ENCODE measurements around the gene LHFPL3. TPM values are rescaled to one million over a fixed set of nuclear protein-coding genes. Genes with fewer than 3 reads are reported as not detected.
"Not testable (repeated sequence)": the region's sequence is repeated elsewhere in the genome, so short reads cannot be mapped to it uniquely, and the experiment has no call there.

The LHFPL3 gene
- total RNA-seq, 1 experiment from 2014 or later, result not detected

DNA sequence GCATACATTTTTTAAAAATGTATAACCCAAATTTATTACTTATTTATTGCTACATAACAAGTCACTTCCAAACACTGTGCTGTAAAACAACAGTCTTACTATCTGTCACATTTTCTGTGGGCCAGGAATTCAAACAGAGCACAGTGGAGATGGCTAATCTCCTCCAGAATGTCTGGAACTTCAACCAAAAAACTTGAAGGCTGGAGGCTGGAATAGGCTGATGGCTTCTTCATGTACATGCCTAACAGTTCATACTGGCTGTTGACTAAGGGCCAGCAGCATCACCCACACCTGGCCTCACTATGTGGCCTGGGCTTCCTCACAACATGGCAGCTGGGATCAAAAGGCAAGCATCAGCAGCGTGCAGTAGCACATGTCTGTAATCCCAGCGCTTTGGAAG, 593.2 kb downstream of the LHFPL3 start:
- no TSS peak for BruUV-seq (replicated peaks)
- DNase-seq (ENCODE audit: low spot score), result no peak
- TF ChIP-seq EZH2 (IDR thresholded peaks at IDR 0.05; ENCODE audit: borderline replicate concordance, low read depth, low read length, poor library complexity, severe bottlenecking), result no peak
- TF ChIP-seq, protein P1, sequence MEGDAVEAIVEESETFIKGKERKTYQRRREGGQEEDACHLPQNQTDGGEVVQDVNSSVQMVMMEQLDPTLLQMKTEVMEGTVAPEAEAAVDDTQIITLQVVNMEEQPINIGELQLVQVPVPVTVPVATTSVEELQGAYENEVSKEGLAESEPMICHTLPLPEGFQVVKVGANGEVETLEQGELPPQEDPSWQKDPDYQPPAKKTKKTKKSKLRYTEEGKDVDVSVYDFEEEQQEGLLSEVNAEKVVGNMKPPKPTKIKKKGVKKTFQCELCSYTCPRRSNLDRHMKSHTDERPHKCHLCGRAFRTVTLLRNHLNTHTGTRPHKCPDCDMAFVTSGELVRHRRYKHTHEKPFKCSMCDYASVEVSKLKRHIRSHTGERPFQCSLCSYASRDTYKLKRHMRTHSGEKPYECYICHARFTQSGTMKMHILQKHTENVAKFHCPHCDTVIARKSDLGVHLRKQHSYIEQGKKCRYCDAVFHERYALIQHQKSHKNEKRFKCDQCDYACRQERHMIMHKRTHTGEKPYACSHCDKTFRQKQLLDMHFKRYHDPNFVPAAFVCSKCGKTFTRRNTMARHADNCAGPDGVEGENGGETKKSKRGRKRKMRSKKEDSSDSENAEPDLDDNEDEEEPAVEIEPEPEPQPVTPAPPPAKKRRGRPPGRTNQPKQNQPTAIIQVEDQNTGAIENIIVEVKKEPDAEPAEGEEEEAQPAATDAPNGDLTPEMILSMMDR (conservative IDR thresholded peaks at IDR 0.05; ENCODE audit: low read depth, low read length), result no peak
- Histone ChIP-seq H3K9me3 (ENCODE audit: low read depth, low read length, poor library complexity, severe bottlenecking) (no peaks in the 10 kb centered on the region), H3K27me3 (replicated peaks; ENCODE audit: insufficient read depth, low read depth, low read length, poor library complexity) (no peaks in the 10 kb centered on the region), H3K4me1 (ENCODE audit: insufficient read depth, low read length, poor library complexity, severe bottlenecking) (peaks cover 6% of the 10 kb centered on the region), H3K4me3 (ENCODE audit: low read depth, low read length, poor library complexity, severe bottlenecking) (no peak overlapping the region), H3K36me3 (ENCODE audit: insufficient read depth, low read length, poor library complexity, severe bottlenecking) (no peaks in the 10 kb centered on the region), H3K27ac (ENCODE audit: low read depth, low read length, poor library complexity, severe bottlenecking) (no peak overlapping the region)
- POLR2A ChIA-PET (ENCODE audit: low non-redundant PET), result no interaction called here
- intact Hi-C loops (cut with micrococcal nuclease; ENCODE audit: unreplicated experiment), result loop anchor here (5.0 kb wide), 2 partner anchors 186 to 566 kb away; no protein-coding TSS in a partner anchor
- CTCF ChIA-PET, result interaction anchor here (1.0 kb wide), 1 partner anchor 668 kb away, joined by 3 read pairs; no protein-coding TSS in a partner anchor

DNA sequence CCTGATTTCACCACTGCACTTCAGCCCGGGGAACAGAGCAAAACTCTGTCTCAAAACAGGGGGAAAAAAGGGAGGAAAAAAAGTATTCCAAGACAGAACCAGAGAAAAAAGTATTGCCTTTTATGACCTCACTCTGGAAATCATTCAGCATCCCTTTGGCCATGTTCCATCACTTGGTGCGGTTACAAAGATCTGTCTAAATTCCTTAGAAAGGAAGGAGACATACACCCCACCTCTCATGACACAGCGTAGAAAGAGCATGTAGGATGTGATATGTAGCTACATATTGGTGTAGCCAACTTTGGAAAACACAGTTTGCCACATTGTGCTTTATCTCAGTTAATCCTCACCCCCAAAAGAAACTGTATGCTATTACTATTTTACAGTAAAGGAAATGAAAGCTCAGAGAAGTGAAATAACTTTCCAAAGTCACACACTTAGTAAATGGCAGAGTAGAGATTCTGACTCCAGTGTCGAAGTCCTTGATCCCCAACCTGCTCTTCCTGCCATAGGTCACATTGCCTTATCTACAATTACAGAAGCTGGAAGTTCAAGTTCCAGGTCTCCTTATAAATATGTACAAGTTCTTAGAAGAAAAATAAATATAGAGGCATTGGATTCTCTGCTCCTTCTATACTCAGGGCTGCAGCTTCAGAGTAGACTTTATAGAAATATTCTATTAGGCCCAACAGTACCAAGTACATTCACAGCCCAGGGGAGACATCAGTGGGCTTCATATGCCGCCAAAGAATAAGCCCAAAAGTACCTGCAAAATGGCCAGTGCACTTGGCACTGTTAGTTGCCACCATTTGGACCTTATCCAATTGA, 594.0 kb downstream of the LHFPL3 start:
- no peak for DNase-seq (ENCODE audit: low spot score)
- no peaks in the 10 kb centered on the region for H3K27me3 ChIP-seq (replicated peaks; ENCODE audit: insufficient read depth, low read depth, low read length, poor library complexity)
- H3K27ac ChIP-seq (ENCODE audit: low read depth, low read length, poor library complexity, severe bottlenecking), result no peak overlapping the region
- no peak for TF ChIP-seq EZH2 (IDR thresholded peaks at IDR 0.05; ENCODE audit: borderline replicate concordance, low read depth, low read length, poor library complexity, severe bottlenecking)
- TF ChIP-seq, protein P1 (conservative IDR thresholded peaks at IDR 0.05; ENCODE audit: low read depth, low read length), result no peak
- H3K9me3 ChIP-seq (ENCODE audit: low read depth, low read length, poor library complexity, severe bottlenecking), result no peaks in the 10 kb centered on the region
- no peaks in the 10 kb centered on the region for H3K36me3 ChIP-seq (ENCODE audit: insufficient read depth, low read length, poor library complexity, severe bottlenecking)
- POLR2A ChIA-PET (ENCODE audit: low non-redundant PET), result no interaction called here
- no peak overlapping the region for H3K4me3 ChIP-seq (ENCODE audit: low read depth, low read length, poor library complexity, severe bottlenecking)
- intact Hi-C loops (cut with micrococcal nuclease; ENCODE audit: unreplicated experiment), result loop anchor here (1.0 to 5.0 kb wide), 5 partner anchors 58 to 1120 kb away; no protein-coding TSS in a partner anchor
- H3K4me1 ChIP-seq (ENCODE audit: insufficient read depth, low read length, poor library complexity, severe bottlenecking), result peaks cover 10% of the 10 kb centered on the region
- CTCF ChIA-PET, result interaction anchor here (1.0 kb wide), 1 partner anchor 667 kb away, joined by 3 read pairs; no protein-coding TSS in a partner anchor
- BruUV-seq (replicated peaks), result no TSS peak

DNA sequence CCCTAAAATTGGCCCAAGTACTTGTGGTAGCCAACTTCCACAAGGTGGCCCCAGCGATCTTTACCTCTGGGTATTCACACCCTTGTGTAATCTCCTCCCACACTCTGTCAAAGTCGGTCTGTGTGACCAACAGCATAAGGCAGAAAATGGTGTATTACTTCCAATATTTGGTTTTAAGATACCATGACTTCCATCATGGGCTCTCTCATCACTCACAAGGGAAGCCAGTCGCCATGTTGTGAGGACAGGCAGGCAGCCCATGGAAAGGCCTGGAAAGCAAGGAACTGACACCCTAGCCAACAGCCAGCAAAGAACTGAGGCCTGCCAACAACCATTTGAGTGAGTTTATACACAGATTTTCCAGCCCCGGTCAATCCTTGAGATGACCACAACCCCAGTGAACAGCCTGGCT, 594.6 kb downstream of the LHFPL3 start:
- Histone ChIP-seq H3K27me3 (replicated peaks; ENCODE audit: insufficient read depth, low read depth, low read length, poor library complexity) (no peaks in the 10 kb centered on the region), H3K4me1 (ENCODE audit: insufficient read depth, low read length, poor library complexity, severe bottlenecking) (peaks cover 10% of the 10 kb centered on the region), H3K4me3 (ENCODE audit: low read depth, low read length, poor library complexity, severe bottlenecking) (no peak overlapping the region), H3K36me3 (ENCODE audit: insufficient read depth, low read length, poor library complexity, severe bottlenecking) (no peaks in the 10 kb centered on the region), H3K27ac (ENCODE audit: low read depth, low read length, poor library complexity, severe bottlenecking) (peak overlapping the region; percentile 12), H3K9me3 (ENCODE audit: low read depth, low read length, poor library complexity, severe bottlenecking) (no peaks in the 10 kb centered on the region)
- ChIA-PET POLR2A (ENCODE audit: low non-redundant PET) (no interaction called here), CTCF (no interaction called here)
- no TSS peak for BruUV-seq (replicated peaks)
- intact Hi-C loops (cut with micrococcal nuclease; ENCODE audit: unreplicated experiment), result loop anchor here (1.0 to 5.0 kb wide), 5 partner anchors 57 to 1120 kb away; no protein-coding TSS in a partner anchor
- DNase-seq (ENCODE audit: low spot score), result peak; percentile 91
- TF ChIP-seq EZH2 (IDR thresholded peaks at IDR 0.05; ENCODE audit: borderline replicate concordance, low read depth, low read length, poor library complexity, severe bottlenecking), result no peak
- TF ChIP-seq, protein P1 (conservative IDR thresholded peaks at IDR 0.05; ENCODE audit: low read depth, low read length), result peak; percentile 86

DNA sequence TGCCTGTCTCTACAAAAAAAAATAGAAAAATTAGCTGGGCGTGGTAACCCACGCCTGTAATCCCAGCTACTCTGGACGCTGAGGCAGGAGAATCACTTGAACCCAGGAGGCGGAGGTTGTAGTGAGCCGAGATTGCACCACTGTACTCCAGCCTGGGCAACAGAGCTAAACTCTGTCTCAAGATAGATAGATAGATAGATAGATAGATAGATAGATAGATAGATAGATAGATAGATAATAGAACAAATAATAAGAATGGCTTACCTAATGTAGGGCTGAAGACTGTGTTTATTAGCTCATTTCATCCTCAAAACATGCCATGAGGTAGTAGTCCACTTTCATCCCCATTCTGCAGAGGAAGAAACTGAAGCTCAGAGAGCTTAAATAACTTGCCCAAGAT, 597.8 kb downstream of the LHFPL3 start:
- CTCF ChIA-PET, result interaction anchor here (0.6 to 1.4 kb wide), 2 partner anchors 55 to 89 kb away, joined by 3 to 4 read pairs; no protein-coding TSS in a partner anchor
- H3K27me3 ChIP-seq (replicated peaks; ENCODE audit: insufficient read depth, low read depth, low read length, poor library complexity); DNase-seq (ENCODE audit: low spot score); H3K36me3 ChIP-seq (ENCODE audit: insufficient read depth, low read length, poor library complexity, severe bottlenecking); POLR2A ChIA-PET (ENCODE audit: low non-redundant PET); H3K27ac ChIP-seq (ENCODE audit: low read depth, low read length, poor library complexity, severe bottlenecking); BruUV-seq (replicated peaks); H3K4me3 ChIP-seq (ENCODE audit: low read depth, low read length, poor library complexity, severe bottlenecking); intact Hi-C loops (cut with micrococcal nuclease; ENCODE audit: unreplicated experiment); H3K9me3 ChIP-seq (ENCODE audit: low read depth, low read length, poor library complexity, severe bottlenecking): not testable (repeated sequence)
- H3K4me1 ChIP-seq (ENCODE audit: insufficient read depth, low read length, poor library complexity, severe bottlenecking), result peaks cover 10% of the 10 kb centered on the region

Measured in A673 (cell line).